Measurements from ENCODE around the gene NKAIN1. TPM values are rescaled to one million over a fixed set of nuclear protein-coding genes. Genes with fewer than 3 reads are reported as not detected.
A peak's percentile ranks its signal among the peaks of the same experiment; 100 is the strongest.
"Not testable (repeated sequence)": the region's sequence is repeated elsewhere in the genome, so short reads cannot be mapped to it uniquely, and the experiment has no call there.

NKAIN1 gene
- total RNA-seq, 1 donor from 2014 or later, result 17.1 TPM

DNA sequence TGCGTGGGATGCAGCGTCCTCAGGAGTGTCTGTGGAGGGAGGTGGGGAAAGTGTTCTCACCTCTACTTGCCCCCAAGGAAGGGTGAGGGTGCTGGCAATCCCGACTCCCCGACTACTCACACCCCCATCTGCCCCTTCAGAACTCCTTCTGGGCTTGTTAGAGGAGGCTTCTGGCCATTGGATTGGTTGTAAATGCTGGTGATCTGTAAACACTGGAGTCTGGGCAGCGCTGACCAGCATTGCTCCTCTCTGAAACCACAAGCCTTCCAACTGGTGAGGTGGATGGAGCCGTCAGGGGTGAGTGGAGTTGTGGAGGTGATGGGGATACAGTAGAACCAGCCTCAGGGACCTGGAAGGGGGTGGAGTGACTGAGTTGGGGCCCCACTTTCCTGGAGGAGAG is 59.3 kb downstream of the NKAIN1 start:
- H3K27me3 Mint-ChIP-seq, result peaks cover 2% of the 10 kb centered on the region
- no peak overlapping the region for H3K27ac Mint-ChIP-seq
- no peaks in the 10 kb centered on the region for H3K36me3 Mint-ChIP-seq
- H3K4me1 Mint-ChIP-seq (ENCODE audit: unreplicated experiment), result no peaks in the 10 kb centered on the region
- DNase-seq (ENCODE audit: extremely low spot score, unreplicated experiment), result no peak
- TF ChIP-seq, protein P1, sequence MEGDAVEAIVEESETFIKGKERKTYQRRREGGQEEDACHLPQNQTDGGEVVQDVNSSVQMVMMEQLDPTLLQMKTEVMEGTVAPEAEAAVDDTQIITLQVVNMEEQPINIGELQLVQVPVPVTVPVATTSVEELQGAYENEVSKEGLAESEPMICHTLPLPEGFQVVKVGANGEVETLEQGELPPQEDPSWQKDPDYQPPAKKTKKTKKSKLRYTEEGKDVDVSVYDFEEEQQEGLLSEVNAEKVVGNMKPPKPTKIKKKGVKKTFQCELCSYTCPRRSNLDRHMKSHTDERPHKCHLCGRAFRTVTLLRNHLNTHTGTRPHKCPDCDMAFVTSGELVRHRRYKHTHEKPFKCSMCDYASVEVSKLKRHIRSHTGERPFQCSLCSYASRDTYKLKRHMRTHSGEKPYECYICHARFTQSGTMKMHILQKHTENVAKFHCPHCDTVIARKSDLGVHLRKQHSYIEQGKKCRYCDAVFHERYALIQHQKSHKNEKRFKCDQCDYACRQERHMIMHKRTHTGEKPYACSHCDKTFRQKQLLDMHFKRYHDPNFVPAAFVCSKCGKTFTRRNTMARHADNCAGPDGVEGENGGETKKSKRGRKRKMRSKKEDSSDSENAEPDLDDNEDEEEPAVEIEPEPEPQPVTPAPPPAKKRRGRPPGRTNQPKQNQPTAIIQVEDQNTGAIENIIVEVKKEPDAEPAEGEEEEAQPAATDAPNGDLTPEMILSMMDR (conservative IDR thresholded peaks at IDR 0.05), result no peak
- no peak overlapping the region for H3K4me3 Mint-ChIP-seq
- no peaks in the 10 kb centered on the region for H3K9me3 Mint-ChIP-seq

DNA sequence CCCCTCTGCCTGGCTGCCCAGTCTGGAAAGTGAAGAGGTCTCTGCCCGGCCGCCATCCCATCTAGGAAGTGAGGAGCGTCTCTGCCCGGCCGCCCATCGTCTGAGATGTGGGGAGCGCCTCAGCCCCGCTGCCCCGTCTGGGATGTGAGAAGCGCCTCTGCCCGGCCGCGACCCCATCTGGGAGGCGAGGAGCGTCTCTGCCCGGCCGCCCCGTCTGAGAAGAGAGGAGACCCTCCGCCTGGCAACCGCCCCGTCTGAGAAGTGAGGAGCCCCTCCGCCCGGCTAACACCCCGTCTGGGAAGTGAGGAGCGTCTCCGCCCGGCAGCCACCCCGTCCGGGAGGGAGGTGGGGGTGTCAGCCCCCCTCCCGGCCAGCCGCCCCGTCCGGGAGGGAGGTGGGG is 63.4 kb downstream of the NKAIN1 start:
- not testable (repeated sequence) for H3K36me3 Mint-ChIP-seq; H3K4me1 Mint-ChIP-seq (ENCODE audit: unreplicated experiment); H3K27me3 Mint-ChIP-seq; H3K9me3 Mint-ChIP-seq; H3K27ac Mint-ChIP-seq; H3K4me3 Mint-ChIP-seq; DNase-seq (ENCODE audit: extremely low spot score, unreplicated experiment)

DNA sequence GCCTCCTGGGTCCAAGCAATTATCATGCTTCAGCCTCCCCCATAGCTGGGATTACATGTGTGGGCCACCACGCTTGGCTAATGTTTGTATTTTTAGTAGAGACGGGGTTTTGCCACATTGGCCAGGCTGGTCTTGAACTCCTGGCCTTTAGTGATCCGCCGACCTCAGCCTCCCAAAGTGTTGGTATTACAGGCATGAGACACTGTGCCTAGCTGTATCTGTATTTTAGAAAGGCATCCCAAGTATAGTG is 69.3 kb downstream of the NKAIN1 start:
- Mint-ChIP-seq H3K4me1 (ENCODE audit: unreplicated experiment) (peaks cover 16% of the 10 kb centered on the region), H3K9me3 (no peaks in the 10 kb centered on the region), H3K36me3 (no peaks in the 10 kb centered on the region), H3K27ac (peak overlapping the region; percentile 99), H3K27me3 (no peaks in the 10 kb centered on the region), H3K4me3 (peak overlapping the region; percentile 51)
- TF ChIP-seq, protein P1 (conservative IDR thresholded peaks at IDR 0.05), result no peak
- no peak for DNase-seq (ENCODE audit: extremely low spot score, unreplicated experiment)

DNA sequence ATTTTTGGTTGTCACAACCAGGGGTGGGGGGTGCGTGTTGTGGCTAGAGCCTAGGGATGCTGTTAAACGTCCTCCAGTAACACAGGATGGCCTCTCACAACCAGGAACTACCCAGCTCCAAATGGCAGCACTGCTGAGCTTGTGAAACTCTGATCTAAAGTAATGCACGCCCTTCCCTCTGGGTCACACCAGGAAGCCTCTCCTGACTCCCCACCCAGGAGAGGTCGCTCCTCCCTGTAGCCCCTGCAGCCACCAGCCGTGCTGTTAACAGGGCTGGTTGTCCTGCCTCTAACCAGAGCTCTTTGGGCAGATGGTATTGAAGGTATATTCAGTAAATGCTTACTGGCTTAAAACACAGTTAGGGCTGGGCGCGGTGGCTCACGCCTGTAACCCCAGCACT is 73.2 kb downstream of the NKAIN1 start:
- Mint-ChIP-seq H3K27me3 (no peaks in the 10 kb centered on the region), H3K9me3 (no peaks in the 10 kb centered on the region), H3K4me1 (ENCODE audit: unreplicated experiment) (peaks cover 14% of the 10 kb centered on the region), H3K4me3 (no peak overlapping the region), H3K36me3 (no peaks in the 10 kb centered on the region), H3K27ac (peak overlapping the region; percentile 77)
- no peak for DNase-seq (ENCODE audit: extremely low spot score, unreplicated experiment)
- TF ChIP-seq, protein P1 (conservative IDR thresholded peaks at IDR 0.05), result no peak

DNA sequence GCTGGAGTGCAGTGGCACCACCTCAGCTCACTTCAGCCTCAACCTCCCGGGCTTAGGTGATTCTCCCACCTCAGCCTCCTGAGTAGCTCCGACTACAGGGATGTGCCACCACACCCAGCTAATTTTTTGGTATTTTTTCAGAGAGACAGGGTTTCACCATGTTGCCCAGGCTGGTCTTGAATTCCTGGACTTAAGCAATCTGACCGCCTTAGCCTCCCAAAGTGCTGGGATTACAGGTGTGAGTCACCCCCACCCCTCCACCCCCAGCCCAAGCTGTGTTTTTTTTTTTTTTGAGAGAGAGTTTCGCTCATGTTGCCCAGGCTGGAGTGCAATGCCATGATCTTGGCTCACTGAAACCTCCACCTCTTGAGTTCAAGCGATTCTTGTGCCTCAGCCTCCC is 75.4 kb downstream of the NKAIN1 start:
- Mint-ChIP-seq H3K27me3 (no peaks in the 10 kb centered on the region), H3K36me3 (no peaks in the 10 kb centered on the region), H3K27ac (no peak overlapping the region), H3K4me1 (ENCODE audit: unreplicated experiment) (peaks cover 8% of the 10 kb centered on the region), H3K4me3 (no peak overlapping the region), H3K9me3 (no peaks in the 10 kb centered on the region)
- TF ChIP-seq, protein P1 (conservative IDR thresholded peaks at IDR 0.05), result no peak
- DNase-seq (ENCODE audit: extremely low spot score, unreplicated experiment), result no peak

DNA sequence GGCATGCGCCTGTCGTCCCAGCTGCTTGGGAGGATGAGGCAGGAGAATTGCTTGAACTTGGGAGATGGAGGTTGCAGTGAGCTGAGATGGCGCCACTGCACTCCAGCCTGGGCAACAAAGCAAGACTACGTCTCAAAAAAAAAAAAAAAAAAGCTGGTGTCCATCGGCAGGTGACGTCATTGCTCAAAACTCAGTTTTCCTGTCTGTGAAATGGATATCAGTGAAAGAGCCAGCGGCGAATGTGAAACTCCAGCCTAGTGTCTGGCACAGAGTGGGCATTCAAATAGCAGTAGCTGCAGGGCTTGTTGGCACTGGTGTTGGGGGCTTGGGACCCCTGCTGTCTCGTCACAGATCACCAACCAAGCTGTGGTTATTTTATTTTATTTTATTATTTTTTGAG is 75.8 kb downstream of the NKAIN1 start:
- Mint-ChIP-seq H3K27ac (no peak overlapping the region), H3K27me3 (no peaks in the 10 kb centered on the region), H3K4me1 (ENCODE audit: unreplicated experiment) (peaks cover 8% of the 10 kb centered on the region), H3K4me3 (no peak overlapping the region), H3K36me3 (no peaks in the 10 kb centered on the region), H3K9me3 (no peaks in the 10 kb centered on the region)
- TF ChIP-seq, protein P1 (conservative IDR thresholded peaks at IDR 0.05), result no peak
- DNase-seq (ENCODE audit: extremely low spot score, unreplicated experiment), result no peak

Measured in type B pancreatic cell (in vitro differentiated cells).